Activated T-cell treated with anti-CD3 and anti-CD28 coated beads, Interleukin-2, amount 50 U/mL, for 24 hours (primary cell): ENCODE measurements around the gene CPSF7.
A peak's percentile ranks its signal among the peaks of the same experiment; 100 is the strongest.

Source experiments
- DNase-seq: peaks from one replicate; pipeline ENCODE4 v3.0.0-alpha.2; 2020
- H3K27ac Mint-ChIP-seq: 2 replicates; pipeline ENCODE4 v1.8.0; 2020; ENCODE audit warnings: mild to moderate bottlenecking, mixed read lengths
- H3K27me3 Mint-ChIP-seq: 2 replicates; pipeline ENCODE4 v1.8.0; 2020; ENCODE audit warnings: mixed read lengths
- H3K36me3 Mint-ChIP-seq: 2 replicates; pipeline ENCODE4 v1.8.0; 2020; ENCODE audit warnings: low read depth, mixed read lengths
- H3K4me1 Mint-ChIP-seq: 2 replicates; pipeline ENCODE4 v1.8.0; 2020; ENCODE audit warnings: low read depth, mixed read lengths
- H3K4me3 Mint-ChIP-seq: 2 replicates; pipeline ENCODE4 v1.8.0; 2020; ENCODE audit warnings: mild to moderate bottlenecking, moderate library complexity, mixed read lengths
- H3K9me3 Mint-ChIP-seq: 2 replicates; pipeline ENCODE4 v1.8.0; 2020; ENCODE audit warnings: mixed read lengths

Gene CPSF7

GRCh38 chr11:61362542-61362875, 67.3 kb downstream of the CPSF7 start:
- Mint-ChIP-seq H3K27ac (peak overlapping the region; percentile 98), H3K27me3 (no peaks in the 10 kb centered on the region), H3K4me1 (peaks cover 37% of the 10 kb centered on the region), H3K36me3 (peaks cover 66% of the 10 kb centered on the region), H3K9me3 (no peaks in the 10 kb centered on the region), H3K4me3 (peak overlapping the region; percentile 97)
- no peak for DNase-seq

GRCh38 chr11:61361741-61362541, 67.8 kb downstream of the CPSF7 start, which contains the start of the genes CYB561A3 and TMEM138:
Gene CYB561A3 (minus strand): TSS chr11:61361882. CDS start chr11:61356713, 5,169 bp downstream.
Gene TMEM138 (plus strand): TSS chr11:61362374. CDS start chr11:61364391, 2,017 bp downstream.
- Mint-ChIP-seq H3K4me3 (peak within 1 kb of the TSS; percentile 97), H3K9me3 (no peaks in the 10 kb centered on the region), H3K27ac (peak within 1 kb of the TSS; percentile 98), H3K27me3 (no peaks in the 10 kb centered on the region), H3K4me1 (peaks cover 40% of the 10 kb centered on the region), H3K36me3 (peaks cover 63% of the 10 kb centered on the region)
- peak; percentile 93 for DNase-seq

- Mint-ChIP-seq H3K4me1 (peaks cover 43% of the 10 kb centered on the region), H3K27ac (peak overlapping the region; percentile 98), H3K36me3 (peaks cover 62% of the 10 kb centered on the region), H3K27me3 (no peaks in the 10 kb centered on the region), H3K4me3 (peak overlapping the region; percentile 97), H3K9me3 (no peaks in the 10 kb centered on the region)
- DNase-seq: no peak
These were observed 68.5 kb downstream of the CPSF7 start for GRCh38 chr11:61361237-61361740.

GRCh38 chr11:61359516-61359915, 70.3 kb downstream of the CPSF7 start:
- Mint-ChIP-seq H3K36me3 (peaks cover 59% of the 10 kb centered on the region), H3K27me3 (no peaks in the 10 kb centered on the region), H3K4me3 (peak overlapping the region; percentile 97), H3K27ac (peak overlapping the region; percentile 46), H3K9me3 (no peaks in the 10 kb centered on the region), H3K4me1 (peaks cover 45% of the 10 kb centered on the region)
- DNase-seq: no peak

GRCh38 chr11:61358566-61358965, 71.2 kb downstream of the CPSF7 start:
- H3K36me3 Mint-ChIP-seq: peaks cover 56% of the 10 kb centered on the region
- H3K27ac Mint-ChIP-seq: no peak overlapping the region

GRCh38 chr11:61357894-61358239, 71.9 kb downstream of the CPSF7 start:
- no peak for DNase-seq
- Mint-ChIP-seq H3K9me3 (no peaks in the 10 kb centered on the region), H3K27me3 (no peaks in the 10 kb centered on the region), H3K4me1 (peaks cover 31% of the 10 kb centered on the region), H3K4me3 (no peak overlapping the region), H3K27ac (no peak overlapping the region), H3K36me3 (peaks cover 56% of the 10 kb centered on the region)

More at GRCh38 chr11:61358566-61358965, 71.2 kb downstream of the CPSF7 start:
- no peaks in the 10 kb centered on the region for H3K9me3 Mint-ChIP-seq
- H3K4me1 Mint-ChIP-seq: peaks cover 38% of the 10 kb centered on the region
- no peak overlapping the region for H3K4me3 Mint-ChIP-seq
- DNase-seq: no peak
- H3K27me3 Mint-ChIP-seq: no peaks in the 10 kb centered on the region

GRCh38 chr11:61357233-61357893, 72.4 kb downstream of the CPSF7 start:
- no peaks in the 10 kb centered on the region for H3K9me3 Mint-ChIP-seq
- DNase-seq: no peak
- H3K4me3 Mint-ChIP-seq: no peak overlapping the region
- peaks cover 56% of the 10 kb centered on the region for H3K36me3 Mint-ChIP-seq
- peak overlapping the region; percentile 56 for H3K27ac Mint-ChIP-seq
- H3K27me3 Mint-ChIP-seq: no peaks in the 10 kb centered on the region
- peaks cover 28% of the 10 kb centered on the region for H3K4me1 Mint-ChIP-seq

- Mint-ChIP-seq H3K27me3 (no peaks in the 10 kb centered on the region), H3K4me1 (peaks cover 28% of the 10 kb centered on the region), H3K36me3 (peaks cover 60% of the 10 kb centered on the region), H3K4me3 (no peak overlapping the region), H3K27ac (peak overlapping the region; percentile 56), H3K9me3 (no peaks in the 10 kb centered on the region)
- no peak for DNase-seq
These were observed 73.1 kb downstream of the CPSF7 start for GRCh38 chr11:61356706-61357105.

GRCh38 chr11:61354208-61354607, 75.6 kb downstream of the CPSF7 start:
- no peak overlapping the region for H3K27ac Mint-ChIP-seq
- H3K36me3 Mint-ChIP-seq: peaks cover 70% of the 10 kb centered on the region
- H3K27me3 Mint-ChIP-seq: no peaks in the 10 kb centered on the region
- peaks cover 13% of the 10 kb centered on the region for H3K4me1 Mint-ChIP-seq
- H3K4me3 Mint-ChIP-seq: no peak overlapping the region
- no peak for DNase-seq
- no peaks in the 10 kb centered on the region for H3K9me3 Mint-ChIP-seq

GRCh38 chr11:61353131-61354067, 76.4 kb downstream of the CPSF7 start:
- no peak overlapping the region for H3K4me3 Mint-ChIP-seq
- no peaks in the 10 kb centered on the region for H3K9me3 Mint-ChIP-seq
- H3K36me3 Mint-ChIP-seq: peaks cover 77% of the 10 kb centered on the region
- no peak overlapping the region for H3K27ac Mint-ChIP-seq
- H3K4me1 Mint-ChIP-seq: peaks cover 12% of the 10 kb centered on the region
- DNase-seq: no peak
- H3K27me3 Mint-ChIP-seq: no peaks in the 10 kb centered on the region
